ENCODE data around the gene GALNS. TPM values are rescaled to one million over a fixed set of nuclear protein-coding genes. Genes with fewer than 3 reads are reported as not detected.
A peak's percentile ranks its signal among the peaks of the same experiment; 100 is the strongest.
"Not testable (repeated sequence)": the region's sequence is repeated elsewhere in the genome, so short reads cannot be mapped to it uniquely, and the experiment has no call there.

The GALNS gene
- total RNA-seq, 1 donor from 2014 or later: 32.8 TPM

- H3K27me3 ChIP-seq: peaks cover 6% of the 10 kb centered on the region
- intact Hi-C loops (cut with DNase I): no loop called here
- no peak for ATAC-seq
- H3K36me3 ChIP-seq: no peaks in the 10 kb centered on the region
- TF ChIP-seq, protein P1, sequence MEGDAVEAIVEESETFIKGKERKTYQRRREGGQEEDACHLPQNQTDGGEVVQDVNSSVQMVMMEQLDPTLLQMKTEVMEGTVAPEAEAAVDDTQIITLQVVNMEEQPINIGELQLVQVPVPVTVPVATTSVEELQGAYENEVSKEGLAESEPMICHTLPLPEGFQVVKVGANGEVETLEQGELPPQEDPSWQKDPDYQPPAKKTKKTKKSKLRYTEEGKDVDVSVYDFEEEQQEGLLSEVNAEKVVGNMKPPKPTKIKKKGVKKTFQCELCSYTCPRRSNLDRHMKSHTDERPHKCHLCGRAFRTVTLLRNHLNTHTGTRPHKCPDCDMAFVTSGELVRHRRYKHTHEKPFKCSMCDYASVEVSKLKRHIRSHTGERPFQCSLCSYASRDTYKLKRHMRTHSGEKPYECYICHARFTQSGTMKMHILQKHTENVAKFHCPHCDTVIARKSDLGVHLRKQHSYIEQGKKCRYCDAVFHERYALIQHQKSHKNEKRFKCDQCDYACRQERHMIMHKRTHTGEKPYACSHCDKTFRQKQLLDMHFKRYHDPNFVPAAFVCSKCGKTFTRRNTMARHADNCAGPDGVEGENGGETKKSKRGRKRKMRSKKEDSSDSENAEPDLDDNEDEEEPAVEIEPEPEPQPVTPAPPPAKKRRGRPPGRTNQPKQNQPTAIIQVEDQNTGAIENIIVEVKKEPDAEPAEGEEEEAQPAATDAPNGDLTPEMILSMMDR (IDR thresholded peaks at IDR 0.05): no peak
- no peak for DNase-seq
- peaks cover 10% of the 10 kb centered on the region for H3K4me1 ChIP-seq
- no peak overlapping the region for H3K27ac ChIP-seq
- no peaks in the 10 kb centered on the region for H3K9me3 ChIP-seq
- no peak overlapping the region for H3K4me3 ChIP-seq
Measured at GRCh38 chr16:88793251-88793954, 63.3 kb downstream of the GALNS start.

GRCh38 chr16:88792668-88793250 lies 64.0 kb downstream of the GALNS start:
- intact Hi-C loops (cut with DNase I): no loop called here
- Histone ChIP-seq H3K27me3 (peaks cover 6% of the 10 kb centered on the region), H3K4me3 (no peak overlapping the region), H3K36me3 (no peaks in the 10 kb centered on the region), H3K9me3 (no peaks in the 10 kb centered on the region), H3K4me1 (peaks cover 10% of the 10 kb centered on the region), H3K27ac (no peak overlapping the region)
- ATAC-seq: no peak
- no peak for DNase-seq
- TF ChIP-seq, protein P1 (IDR thresholded peaks at IDR 0.05): no peak

- no peaks in the 10 kb centered on the region for H3K36me3 ChIP-seq
- TF ChIP-seq, protein P1 (IDR thresholded peaks at IDR 0.05): no peak
- peaks cover 6% of the 10 kb centered on the region for H3K27me3 ChIP-seq
- peaks cover 10% of the 10 kb centered on the region for H3K4me1 ChIP-seq
- DNase-seq: no peak
- intact Hi-C loops (cut with DNase I): no loop called here
- H3K9me3 ChIP-seq: no peaks in the 10 kb centered on the region
- no peak overlapping the region for H3K27ac ChIP-seq
- ATAC-seq: peak; percentile 47
- no peak overlapping the region for H3K4me3 ChIP-seq
Measured at GRCh38 chr16:88792078-88792550, 64.6 kb downstream of the GALNS start.

DNA sequence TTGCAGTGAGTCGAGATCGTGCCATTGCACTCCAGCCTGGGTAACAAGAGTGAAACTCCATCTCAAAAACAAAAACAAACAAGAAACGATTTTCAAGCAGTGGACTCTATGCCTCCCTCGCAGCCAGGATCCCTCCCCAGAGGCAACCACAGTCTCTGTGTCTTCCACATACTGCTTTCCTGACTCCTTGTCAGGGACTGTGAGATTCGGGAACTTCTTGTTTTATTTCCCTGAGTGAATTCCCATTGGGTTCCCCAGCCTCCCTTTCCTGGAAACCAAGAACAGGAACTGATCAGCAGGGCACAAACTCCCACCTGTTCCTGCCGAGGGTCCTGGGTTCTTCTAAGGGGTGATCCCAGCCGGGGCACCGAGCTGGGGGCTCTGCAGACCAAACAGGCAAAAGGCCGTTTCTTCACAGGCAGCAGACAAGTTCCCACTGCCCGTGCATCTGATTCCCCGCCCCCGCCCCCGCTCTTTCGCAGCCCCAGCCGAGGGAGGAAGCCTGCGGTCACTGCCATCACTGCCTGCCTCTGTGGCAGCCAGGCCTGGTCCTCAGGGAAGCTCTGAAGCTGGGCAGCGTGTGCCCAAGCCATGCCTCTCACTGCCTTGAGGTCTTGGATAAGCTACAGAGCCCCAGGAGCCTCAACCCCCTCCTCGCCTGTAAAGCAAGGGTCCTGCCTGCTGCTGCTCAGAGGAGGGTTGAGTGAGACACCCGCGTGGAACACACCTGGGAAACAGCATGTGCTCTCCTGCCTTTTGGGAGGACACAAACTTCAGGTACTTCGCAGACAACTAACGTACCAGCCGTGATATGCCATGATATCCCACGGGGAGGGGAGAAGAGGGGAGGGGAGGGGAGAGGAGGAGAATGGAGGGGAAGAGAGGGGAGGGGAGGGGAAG lies 66.2 kb downstream of the GALNS start:
- Histone ChIP-seq H3K4me3 (peak overlapping the region; percentile 10), H3K36me3 (no peaks in the 10 kb centered on the region), H3K27ac (peak overlapping the region; percentile 65), H3K4me1 (peaks cover 10% of the 10 kb centered on the region), H3K27me3 (peaks cover 6% of the 10 kb centered on the region), H3K9me3 (no peaks in the 10 kb centered on the region)
- TF ChIP-seq, protein P1 (IDR thresholded peaks at IDR 0.05): no peak
- intact Hi-C loops (cut with DNase I): no loop called here
- peak; percentile 88 for DNase-seq
- peak; percentile 80 for ATAC-seq

DNA sequence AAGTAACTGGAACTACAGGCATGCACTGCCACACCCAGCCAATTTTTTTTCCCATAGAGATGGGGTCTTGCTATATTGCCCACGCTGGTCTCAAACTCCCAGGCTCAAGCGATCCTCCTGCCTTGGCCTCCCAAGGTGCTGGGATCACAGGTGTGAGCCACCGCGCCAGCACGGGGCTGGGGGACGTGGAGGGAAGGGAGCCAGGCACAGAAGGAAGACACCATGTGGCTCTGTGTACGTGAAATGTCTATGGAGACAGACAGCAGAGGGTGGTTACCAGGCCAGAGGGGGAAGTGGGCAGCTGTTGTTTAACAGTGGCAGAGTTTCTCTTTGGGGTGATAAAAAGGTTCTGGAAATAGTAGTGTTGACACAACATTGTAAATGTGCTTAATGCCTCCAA lies 67.2 kb downstream of the GALNS start:
- peaks cover 6% of the 10 kb centered on the region for H3K27me3 ChIP-seq
- TF ChIP-seq, protein P1 (IDR thresholded peaks at IDR 0.05): no peak
- H3K27ac ChIP-seq: peak overlapping the region; percentile 65
- intact Hi-C loops (cut with DNase I): loop anchor here (5.0 kb wide), 1 partner anchor 47 kb away; no protein-coding TSS in a partner anchor
- peaks cover 10% of the 10 kb centered on the region for H3K4me1 ChIP-seq
- DNase-seq: no peak
- H3K9me3 ChIP-seq: no peaks in the 10 kb centered on the region
- no peak overlapping the region for H3K4me3 ChIP-seq
- ATAC-seq: peak; percentile 37
- H3K36me3 ChIP-seq: no peaks in the 10 kb centered on the region

GRCh38 chr16:88788749-88789148 lies 68.0 kb downstream of the GALNS start:
- DNase-seq, H3K27ac ChIP-seq, H3K9me3 ChIP-seq, H3K4me3 ChIP-seq, H3K36me3 ChIP-seq, ATAC-seq, H3K27me3 ChIP-seq: not testable (repeated sequence)
- peaks cover 11% of the 10 kb centered on the region for H3K4me1 ChIP-seq
- intact Hi-C loops (cut with DNase I): loop anchor here (5.0 kb wide), 1 partner anchor 46 kb away; no protein-coding TSS in a partner anchor

All from upper lobe of right lung (tissue), 1 donor.